Measurements from ENCODE around the gene MAP4K2.

MAP4K2 gene

DNA sequence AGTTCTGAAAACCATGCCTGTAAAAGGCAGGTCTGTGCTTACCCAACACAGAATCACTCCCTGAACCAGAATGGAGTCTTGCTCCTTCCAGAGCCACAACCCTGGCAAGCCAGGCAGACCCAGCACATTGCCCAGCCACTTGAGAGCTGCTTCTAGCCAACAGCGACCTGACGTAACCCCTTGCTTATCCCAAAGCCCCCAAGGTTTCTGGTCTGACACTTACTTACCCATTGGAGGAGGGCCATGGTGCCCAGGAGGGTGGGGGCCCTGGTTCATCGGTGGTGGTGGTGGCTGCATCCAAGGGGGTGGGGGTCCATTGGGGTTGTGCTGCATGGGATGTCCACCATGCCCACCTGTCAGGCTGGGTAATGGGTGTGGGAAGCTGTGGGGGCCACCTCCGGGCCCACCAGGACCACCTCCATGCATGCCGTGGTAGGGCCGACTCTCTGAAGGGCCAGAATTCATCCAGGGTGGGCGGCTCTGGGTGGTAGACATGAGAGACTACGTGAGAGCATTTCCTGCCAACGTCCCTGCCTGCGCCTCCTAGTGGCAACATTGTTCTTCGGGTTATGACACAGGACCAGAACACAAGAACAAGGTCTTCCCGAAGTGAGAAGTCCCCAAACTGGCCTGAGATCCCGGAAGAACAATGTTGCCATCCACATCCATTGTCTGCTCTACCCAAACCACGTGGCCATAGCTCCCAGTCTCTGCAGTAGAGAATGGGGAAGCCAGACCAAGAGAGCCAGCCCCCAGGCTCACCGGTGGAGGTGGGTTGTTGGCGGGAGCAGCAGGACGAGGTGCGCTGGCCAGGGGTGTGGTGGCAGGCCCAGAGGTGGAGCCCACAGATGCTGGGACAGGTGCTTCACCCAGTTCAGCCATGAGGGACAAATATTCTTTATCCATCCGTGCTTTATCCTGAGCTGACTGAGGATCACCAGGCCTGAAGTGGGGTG is 35.4 kb downstream of the MAP4K2 start:
- DNase-seq (ENCODE audit: low spot score) = no peak

- no peak for DNase-seq (ENCODE audit: low spot score)
Measured at GRCh38 chr11:64766881-64767280, 36.1 kb downstream of the MAP4K2 start.

GRCh38 chr11:64765851-64766665 is 37.0 kb downstream of the MAP4K2 start:
- no peak for DNase-seq (ENCODE audit: low spot score)

GRCh38 chr11:64765291-64765850 is 37.6 kb downstream of the MAP4K2 start:
- DNase-seq (ENCODE audit: low spot score) = no peak

GRCh38 chr11:64764753-64765152 is 38.3 kb downstream of the MAP4K2 start:
- DNase-seq (ENCODE audit: low spot score) = no peak

GRCh38 chr11:64764040-64764611 is 38.9 kb downstream of the MAP4K2 start:
- no peak for DNase-seq (ENCODE audit: low spot score)

DNA sequence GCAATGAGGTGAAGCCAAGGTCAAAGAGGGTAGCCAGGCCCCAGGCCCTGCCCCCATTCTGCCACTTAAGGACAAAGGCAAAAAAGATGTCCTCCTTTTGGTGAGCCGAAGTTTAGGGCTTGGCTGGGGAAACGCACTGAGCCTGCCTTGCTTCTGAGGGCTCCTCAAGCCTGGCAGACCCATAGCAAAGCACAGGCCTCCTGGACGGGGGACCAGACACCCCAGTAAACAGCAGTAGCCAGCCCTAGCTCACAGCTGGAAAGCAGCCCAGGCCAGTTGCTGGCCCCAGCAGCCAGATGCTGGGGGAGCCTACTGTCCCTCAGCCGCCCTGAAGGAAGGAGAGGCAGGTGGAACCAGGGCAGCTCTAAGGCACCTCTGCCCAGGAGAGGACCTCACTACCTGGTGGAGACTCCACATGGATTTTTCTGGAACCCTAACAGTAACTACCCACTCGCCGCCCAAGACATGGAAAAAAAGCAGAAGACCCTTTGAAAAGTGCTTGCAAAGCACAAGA is 39.4 kb downstream of the MAP4K2 start:
- DNase-seq (ENCODE audit: low spot score) = peak; percentile 32

GRCh38 chr11:64762674-64763525 is 40.1 kb downstream of the MAP4K2 start:
- peak; percentile 36 for DNase-seq (ENCODE audit: low spot score)

DNA sequence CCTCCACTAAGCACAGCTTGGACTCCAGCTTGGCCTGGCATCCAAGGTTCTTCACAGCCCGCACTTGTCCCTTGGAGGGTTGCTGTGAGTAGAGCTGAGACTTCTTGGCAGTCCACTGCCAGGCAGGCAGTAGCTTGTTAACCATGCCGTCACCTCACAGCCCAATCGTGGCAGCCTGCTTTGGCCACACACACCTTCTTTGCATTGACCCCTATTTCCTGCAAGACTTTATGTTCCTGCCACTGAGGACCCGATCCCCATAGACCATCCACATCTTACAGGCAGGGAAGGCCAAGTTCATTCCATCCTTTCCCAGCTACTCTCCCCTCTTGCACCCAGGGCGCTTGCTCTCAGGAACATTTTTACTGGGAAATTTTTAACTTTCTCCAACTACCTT is 40.7 kb downstream of the MAP4K2 start:
- peak; percentile 36 for DNase-seq (ENCODE audit: low spot score)

- DNase-seq (ENCODE audit: low spot score) = no peak
Measured at GRCh38 chr11:64760759-64761420, 42.1 kb downstream of the MAP4K2 start.

GRCh38 chr11:64759722-64760719 is 43.0 kb downstream of the MAP4K2 start, which contains the start of gene PYGM:
Gene PYGM (minus strand): TSS chr11:64759974. CDS start chr11:64759898, 76 bp downstream.
- DNase-seq (ENCODE audit: low spot score) = peak; percentile 61

- DNase-seq (ENCODE audit: low spot score) = no peak
Measured at GRCh38 chr11:64759131-64759721, 43.8 kb downstream of the MAP4K2 start.

- DNase-seq (ENCODE audit: low spot score) = no peak
Measured at GRCh38 chr11:64758330-64759079, 44.5 kb downstream of the MAP4K2 start.

DNA sequence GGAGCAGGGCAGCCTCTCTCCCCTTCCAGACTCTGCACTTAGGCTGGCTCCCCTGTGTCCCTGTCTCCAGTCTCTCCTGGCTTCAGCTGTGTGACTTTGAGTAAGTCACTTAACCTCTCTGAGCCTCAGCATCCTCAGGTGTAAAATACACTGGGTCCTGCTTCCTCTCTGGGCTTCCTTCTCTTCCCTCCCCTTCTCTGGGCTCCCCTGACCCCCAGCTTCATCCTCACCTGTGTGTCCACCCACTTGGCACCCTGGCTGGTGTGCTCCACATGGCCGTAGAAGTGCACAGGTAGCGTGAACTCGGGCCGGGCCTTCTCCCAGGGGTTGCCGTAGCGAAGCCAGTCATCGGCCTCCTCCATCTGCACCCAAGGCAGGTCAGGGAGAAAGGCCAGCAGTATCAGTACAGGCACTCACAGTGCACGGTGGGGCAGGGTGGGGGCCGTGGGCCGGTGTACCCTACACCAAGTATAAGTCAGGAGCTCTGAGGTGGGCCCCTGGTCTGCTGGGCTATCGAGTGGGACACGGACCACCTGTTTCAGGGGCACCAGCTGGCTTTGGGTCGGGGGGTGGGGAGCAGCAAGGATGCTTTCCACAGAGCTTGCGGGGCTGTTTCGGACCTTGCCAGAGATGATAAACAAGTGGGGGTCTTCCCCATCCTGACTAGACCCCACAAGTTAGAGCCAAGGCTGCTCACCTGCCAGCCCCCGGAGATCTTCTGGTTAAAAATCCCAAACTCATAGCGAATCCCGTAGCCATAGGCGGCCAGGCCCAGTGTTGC is 45.3 kb downstream of the MAP4K2 start:
- DNase-seq (ENCODE audit: low spot score) = no peak

DNA sequence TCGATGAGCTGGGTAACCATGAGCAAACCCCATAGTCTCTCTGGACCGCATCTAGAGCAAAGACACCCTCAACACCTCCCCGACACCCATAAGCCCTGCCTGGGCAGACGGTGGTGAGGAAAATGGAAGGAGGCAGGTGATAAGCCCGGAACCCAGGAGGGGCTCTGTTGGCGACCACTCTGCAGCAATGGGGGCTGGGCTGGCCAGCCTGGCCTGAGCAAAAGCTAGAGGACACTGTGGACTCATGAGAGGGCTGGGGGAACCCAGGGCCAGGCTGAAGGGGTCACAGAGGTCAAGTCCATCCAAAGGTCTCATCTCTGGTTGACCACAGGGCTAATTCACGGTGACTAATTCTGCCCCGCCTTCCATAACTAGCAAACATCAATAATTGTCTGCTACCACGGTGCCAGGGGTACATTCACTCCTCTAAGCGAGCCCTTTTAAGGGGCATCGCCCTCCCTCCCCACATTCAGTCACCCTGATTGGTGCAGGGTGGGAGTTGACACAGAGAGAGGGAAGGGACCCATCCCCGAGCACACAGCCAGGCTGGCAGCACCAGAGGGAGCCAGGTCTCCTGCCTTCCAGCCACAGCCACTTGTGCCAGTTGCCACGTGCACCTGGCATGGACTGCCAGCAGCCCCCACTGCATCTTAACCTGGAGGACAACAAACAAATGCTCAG is 47.2 kb downstream of the MAP4K2 start:
- DNase-seq (ENCODE audit: low spot score) = no peak

GRCh38 chr11:64754919-64755662 is 47.9 kb downstream of the MAP4K2 start:
- DNase-seq (ENCODE audit: low spot score) = no peak

All from pons (tissue), 1 donor.